NB4 (cell line): ENCODE results near the gene PCSK5.

ENCODE experiments used
- POLR2A ChIP-seq: IDR thresholded peaks from 2 replicates; pipeline ENCODE4 v1.6.1; 2011; ENCODE audit warnings: mild to moderate bottlenecking; ENCODE audit not compliant: insufficient read length; ENCODE audit errors: extremely low read depth
- TF ChIP-seq, protein P1 (sequence below): IDR thresholded peaks from one replicate; pipeline ENCODE4 v1.5.1; 2012; ENCODE audit warnings: low read depth, low read length

DNA sequence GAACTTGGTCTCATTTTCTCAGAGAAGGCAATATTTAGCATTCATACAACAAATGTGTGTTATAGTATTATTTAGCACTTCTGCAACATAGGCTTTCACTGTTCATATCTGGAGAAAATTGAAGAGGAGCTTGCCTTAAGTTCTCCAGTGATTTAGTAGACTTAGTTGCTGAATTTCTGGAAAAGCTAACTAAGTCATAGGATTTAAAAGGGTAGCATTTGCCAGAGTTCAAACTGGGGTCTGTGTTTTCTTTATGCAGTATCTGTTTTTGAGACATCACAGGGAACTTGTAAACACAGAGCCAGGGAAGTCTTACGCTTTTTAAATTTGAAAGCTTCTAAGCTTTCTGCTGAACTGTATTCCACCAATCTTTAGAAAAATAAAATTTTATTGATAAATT lies 8.7 kb upstream of the PCSK5 start:
- TF ChIP-seq, protein P1, sequence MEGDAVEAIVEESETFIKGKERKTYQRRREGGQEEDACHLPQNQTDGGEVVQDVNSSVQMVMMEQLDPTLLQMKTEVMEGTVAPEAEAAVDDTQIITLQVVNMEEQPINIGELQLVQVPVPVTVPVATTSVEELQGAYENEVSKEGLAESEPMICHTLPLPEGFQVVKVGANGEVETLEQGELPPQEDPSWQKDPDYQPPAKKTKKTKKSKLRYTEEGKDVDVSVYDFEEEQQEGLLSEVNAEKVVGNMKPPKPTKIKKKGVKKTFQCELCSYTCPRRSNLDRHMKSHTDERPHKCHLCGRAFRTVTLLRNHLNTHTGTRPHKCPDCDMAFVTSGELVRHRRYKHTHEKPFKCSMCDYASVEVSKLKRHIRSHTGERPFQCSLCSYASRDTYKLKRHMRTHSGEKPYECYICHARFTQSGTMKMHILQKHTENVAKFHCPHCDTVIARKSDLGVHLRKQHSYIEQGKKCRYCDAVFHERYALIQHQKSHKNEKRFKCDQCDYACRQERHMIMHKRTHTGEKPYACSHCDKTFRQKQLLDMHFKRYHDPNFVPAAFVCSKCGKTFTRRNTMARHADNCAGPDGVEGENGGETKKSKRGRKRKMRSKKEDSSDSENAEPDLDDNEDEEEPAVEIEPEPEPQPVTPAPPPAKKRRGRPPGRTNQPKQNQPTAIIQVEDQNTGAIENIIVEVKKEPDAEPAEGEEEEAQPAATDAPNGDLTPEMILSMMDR: no peak
- TF ChIP-seq POLR2A: no peak
